A549 treated with DMSO at 1 μM for 4 hours (cell line): ENCODE data around the gene OR5B3. TPM values are rescaled to one million over a fixed set of nuclear protein-coding genes. Genes with fewer than 3 reads are reported as not detected.

Experiments
- total RNA-seq: library from RNA; stranded (reverse); fragments of 200-300 nt; extraction: Qiagen RNA extraction; gene quantifications from 5 replicates; pipeline ENCODE4 v1.2.3, GENCODE V29; 2022; ENCODE audit warnings: low read depth

The OR5B3 gene
- total RNA-seq: not detected in 5 replicates

DNA sequence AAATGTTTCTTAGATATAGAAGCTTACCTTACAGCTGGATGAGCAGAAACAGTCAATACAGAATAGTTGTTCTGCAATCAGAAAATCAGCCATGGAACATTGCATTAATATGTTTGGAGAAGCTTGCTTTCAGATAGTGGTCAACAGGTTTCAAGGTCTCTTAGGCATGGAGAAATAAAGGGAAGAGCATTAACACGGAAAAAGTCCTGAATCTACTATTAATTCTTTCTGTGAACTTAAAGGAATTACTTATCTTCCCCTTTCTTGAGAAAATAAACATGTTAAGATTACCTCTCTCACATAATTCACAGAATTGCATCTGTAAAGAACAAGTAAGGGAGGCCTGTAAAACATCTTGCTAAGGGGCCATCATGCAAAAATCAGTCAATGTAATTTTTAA, at the start of gene OR5B3:
Gene OR5B3 (minus strand): TSS at position 101 of the 400 bp plus-strand sequence. CDS start 3,465 bp downstream, outside the sequence.

DNA sequence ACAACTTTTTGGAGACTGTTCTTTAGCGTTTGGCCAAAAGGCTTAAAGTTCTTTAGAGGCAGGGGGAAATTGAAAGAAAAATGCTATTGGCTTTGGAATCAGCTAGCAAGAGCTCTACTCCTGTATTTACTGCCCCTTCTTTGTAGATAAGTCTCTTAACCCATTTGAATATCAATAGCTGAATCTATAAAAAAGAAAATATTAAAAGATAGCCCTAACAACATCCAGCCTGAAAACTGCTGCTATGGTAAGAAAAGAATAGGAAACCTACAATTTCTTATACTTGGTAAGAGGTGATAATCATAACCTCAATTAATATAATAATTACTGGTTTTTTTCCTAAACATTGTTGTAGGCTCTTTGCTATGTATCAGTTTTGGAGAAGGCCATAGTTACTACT, 35.5 kb upstream of the OR5B3 start, which contains the start of gene OR5B12:
Gene OR5B12 (minus strand): TSS at position 101 of the 400 bp plus-strand sequence. CDS start 2,085 bp downstream, outside the sequence.

DNA sequence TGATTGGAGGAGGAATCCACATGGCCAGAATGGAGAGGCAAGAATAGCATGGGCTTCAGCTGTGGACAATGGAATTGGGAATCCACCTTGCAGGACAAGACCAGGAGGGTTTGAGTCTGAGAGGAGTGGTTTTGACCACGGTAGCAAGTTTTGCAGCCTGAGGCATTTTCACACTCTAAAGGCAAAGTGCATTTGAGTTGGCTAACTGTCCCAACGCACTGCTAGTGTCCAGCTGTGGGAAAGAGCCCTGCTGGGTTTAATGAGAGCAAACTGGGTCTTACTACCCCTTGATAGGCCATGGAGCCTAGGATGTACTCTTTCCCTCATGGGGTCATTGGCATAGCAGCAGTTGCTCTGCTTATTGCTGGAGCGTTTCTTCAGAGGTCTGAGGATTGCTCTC, 21.3 kb upstream of the OR5B3 start, which contains the start of gene OR5B2:
Gene OR5B2 (minus strand): TSS at position 101 of the 400 bp plus-strand sequence. CDS start 4,860 bp downstream, outside the sequence.

DNA sequence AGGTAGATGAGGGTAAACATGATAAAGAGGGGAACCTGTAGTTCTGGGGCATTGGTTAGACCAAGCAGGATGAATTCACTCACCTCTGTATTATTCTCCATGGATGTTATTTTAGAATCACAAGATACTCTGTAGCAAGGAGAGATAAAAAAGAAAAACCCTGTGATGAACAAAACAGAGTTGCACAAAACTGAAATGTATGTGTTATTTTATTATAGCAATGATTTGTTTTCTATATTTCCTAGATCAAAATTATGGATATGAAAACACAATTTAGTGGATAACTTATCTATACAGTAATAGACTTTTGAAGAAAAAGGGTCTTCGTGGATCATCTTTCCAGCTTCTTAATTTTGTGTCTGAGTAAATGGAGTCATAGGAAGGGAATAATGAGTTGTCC, 47.7 kb downstream of the OR5B3 start, which contains the start of gene OR5B17:
Gene OR5B17 (minus strand): TSS at position 101 of the 400 bp plus-strand sequence. CDS start 0 bp downstream, at position 101.

Other genes with a start within 250 kb of the OR5B3 start
- gene OR9Q2, start 217.8 kb downstream of the OR5B3 start, total RNA-seq: not detected in 5 replicates
- gene OR1S2, start 202.7 kb downstream of the OR5B3 start, total RNA-seq: not detected in 5 replicates
- not detected in 5 replicates for gene OR1S1, start 194.2 kb downstream of the OR5B3 start, total RNA-seq
- not detected in 5 replicates for gene OR10Q1, start 178.0 kb downstream of the OR5B3 start, total RNA-seq
- not detected in 5 replicates for gene OR10W1, start 138.6 kb downstream of the OR5B3 start, total RNA-seq
- gene OR5B17, start 47.8 kb downstream of the OR5B3 start, total RNA-seq: not detected in 5 replicates
- gene OR5B2, start 21.2 kb upstream of the OR5B3 start, total RNA-seq: not detected in 5 replicates
- gene OR5B12, start 35.4 kb upstream of the OR5B3 start, total RNA-seq: not detected in 5 replicates
- not detected in 5 replicates for gene OR5B21, start 101.2 kb upstream of the OR5B3 start, total RNA-seq
- gene LPXN, start 169.0 kb upstream of the OR5B3 start, total RNA-seq: 2.4 to 3.3 TPM (median 3.1 TPM) in 5 replicates
- 41.9 to 53.5 TPM (median 48.4 TPM) in 5 replicates for gene ZFP91, start 172.2 kb upstream of the OR5B3 start, total RNA-seq
- 1.2 to 1.9 TPM (median 1.5 TPM) in 5 replicates for gene CNTF, start 215.8 kb upstream of the OR5B3 start, total RNA-seq